ENCODE measurements around the gene FILIP1L.

Gene FILIP1L

GRCh38 chr3:99951701-99952100 lies 162.6 kb downstream of the FILIP1L start:
- Histone ChIP-seq H3K4me3 (ENCODE audit: low read depth in 1 of 2, low read length in 2 of 2) (no peak overlapping the region), H3K27ac (ENCODE audit: low read length) (no peak overlapping the region), H3K27me3 (ENCODE audit: low read depth, low read length) (no peaks in the 10 kb centered on the region), H3K9me3 (ENCODE audit: control insufficient read depth in 1 of 2, low read length in 2 of 2) (no peaks in the 10 kb centered on the region), H3K4me1 (ENCODE audit: control insufficient read depth in 1 of 2, insufficient read depth in 2 of 2, low read length in 2 of 2) (peaks cover 0 to 3% of the 10 kb centered on the region in 2 donors), H3K36me3 (ENCODE audit: control insufficient read depth in 1 of 2, insufficient read depth in 2 of 2, low read length in 2 of 2) (no peaks in the 10 kb centered on the region)

- no peaks in the 10 kb centered on the region for H3K36me3 ChIP-seq (ENCODE audit: control insufficient read depth in 1 of 2, insufficient read depth in 2 of 2, low read length in 2 of 2)
- no peaks in the 10 kb centered on the region for H3K9me3 ChIP-seq (ENCODE audit: control insufficient read depth in 1 of 2, low read length in 2 of 2)
- no peaks in the 10 kb centered on the region for H3K27me3 ChIP-seq (ENCODE audit: low read depth, low read length)
- H3K4me1 ChIP-seq (ENCODE audit: control insufficient read depth in 1 of 2, insufficient read depth in 2 of 2, low read length in 2 of 2): peaks cover 0 to 5% of the 10 kb centered on the region in 2 donors
- H3K27ac ChIP-seq (ENCODE audit: low read length): no peak overlapping the region
- H3K4me3 ChIP-seq (ENCODE audit: low read depth in 1 of 2, low read length in 2 of 2): no peak overlapping the region
These were observed 163.4 kb downstream of the FILIP1L start for GRCh38 chr3:99950921-99951320.

GRCh38 chr3:99949956-99950670 lies 164.2 kb downstream of the FILIP1L start:
- Histone ChIP-seq H3K36me3 (ENCODE audit: control insufficient read depth in 1 of 2, insufficient read depth in 2 of 2, low read length in 2 of 2) (no peaks in the 10 kb centered on the region), H3K27ac (ENCODE audit: low read length) (no peak overlapping the region), H3K4me1 (ENCODE audit: control insufficient read depth in 1 of 2, insufficient read depth in 2 of 2, low read length in 2 of 2) (peaks cover 0 to 12% of the 10 kb centered on the region in 2 donors), H3K4me3 (ENCODE audit: low read depth in 1 of 2, low read length in 2 of 2) (no peak overlapping the region), H3K9me3 (ENCODE audit: control insufficient read depth in 1 of 2, low read length in 2 of 2) (no peaks in the 10 kb centered on the region), H3K27me3 (ENCODE audit: low read depth, low read length) (no peaks in the 10 kb centered on the region)

GRCh38 chr3:99948467-99949089 lies 165.7 kb downstream of the FILIP1L start:
- H3K27ac ChIP-seq (ENCODE audit: low read length): no peak overlapping the region
- no peak overlapping the region for H3K4me3 ChIP-seq (ENCODE audit: low read depth in 1 of 2, low read length in 2 of 2)
- peaks cover 0 to 16% of the 10 kb centered on the region in 2 donors for H3K4me1 ChIP-seq (ENCODE audit: control insufficient read depth in 1 of 2, insufficient read depth in 2 of 2, low read length in 2 of 2)
- H3K9me3 ChIP-seq (ENCODE audit: control insufficient read depth in 1 of 2, low read length in 2 of 2): no peaks in the 10 kb centered on the region
- no peaks in the 10 kb centered on the region for H3K36me3 ChIP-seq (ENCODE audit: control insufficient read depth in 1 of 2, insufficient read depth in 2 of 2, low read length in 2 of 2)
- no peaks in the 10 kb centered on the region for H3K27me3 ChIP-seq (ENCODE audit: low read depth, low read length)

- no peaks in the 10 kb centered on the region for H3K36me3 ChIP-seq (ENCODE audit: control insufficient read depth in 1 of 2, insufficient read depth in 2 of 2, low read length in 2 of 2)
- H3K4me3 ChIP-seq (ENCODE audit: low read depth in 1 of 2, low read length in 2 of 2): no peak overlapping the region
- no peaks in the 10 kb centered on the region for H3K27me3 ChIP-seq (ENCODE audit: low read depth, low read length)
- peaks cover 0 to 16% of the 10 kb centered on the region in 2 donors for H3K4me1 ChIP-seq (ENCODE audit: control insufficient read depth in 1 of 2, insufficient read depth in 2 of 2, low read length in 2 of 2)
- no peaks in the 10 kb centered on the region for H3K9me3 ChIP-seq (ENCODE audit: control insufficient read depth in 1 of 2, low read length in 2 of 2)
- H3K27ac ChIP-seq (ENCODE audit: low read length): no peak overlapping the region
These were observed 166.9 kb downstream of the FILIP1L start for GRCh38 chr3:99947356-99947755.

GRCh38 chr3:99945328-99945995 lies 168.8 kb downstream of the FILIP1L start:
- H3K4me3 ChIP-seq (ENCODE audit: low read depth in 1 of 2, low read length in 2 of 2): no peak overlapping the region
- no peak overlapping the region for H3K27ac ChIP-seq (ENCODE audit: low read length)
- no peaks in the 10 kb centered on the region for H3K36me3 ChIP-seq (ENCODE audit: control insufficient read depth in 1 of 2, insufficient read depth in 2 of 2, low read length in 2 of 2)
- peaks cover 0 to 20% of the 10 kb centered on the region in 2 donors for H3K4me1 ChIP-seq (ENCODE audit: control insufficient read depth in 1 of 2, insufficient read depth in 2 of 2, low read length in 2 of 2)
- no peaks in the 10 kb centered on the region for H3K27me3 ChIP-seq (ENCODE audit: low read depth, low read length)
- H3K9me3 ChIP-seq (ENCODE audit: control insufficient read depth in 1 of 2, low read length in 2 of 2): no peaks in the 10 kb centered on the region

- Histone ChIP-seq H3K4me1 (ENCODE audit: control insufficient read depth in 1 of 2, insufficient read depth in 2 of 2, low read length in 2 of 2) (peaks cover 0 to 30% of the 10 kb centered on the region in 2 donors), H3K27me3 (ENCODE audit: low read depth, low read length) (no peaks in the 10 kb centered on the region), H3K36me3 (ENCODE audit: control insufficient read depth in 1 of 2, insufficient read depth in 2 of 2, low read length in 2 of 2) (no peaks in the 10 kb centered on the region), H3K9me3 (ENCODE audit: control insufficient read depth in 1 of 2, low read length in 2 of 2) (no peaks in the 10 kb centered on the region), H3K27ac (ENCODE audit: low read length) (no peak overlapping the region), H3K4me3 (ENCODE audit: low read depth in 1 of 2, low read length in 2 of 2) (no peak overlapping the region)
These were observed 170.2 kb downstream of the FILIP1L start for GRCh38 chr3:99943931-99944761.

GRCh38 chr3:99941211-99941610 lies 173.1 kb downstream of the FILIP1L start:
- H3K4me3 ChIP-seq (ENCODE audit: low read depth in 1 of 2, low read length in 2 of 2): no peak overlapping the region
- no peaks in the 10 kb centered on the region for H3K36me3 ChIP-seq (ENCODE audit: control insufficient read depth in 1 of 2, insufficient read depth in 2 of 2, low read length in 2 of 2)
- peaks cover 4 to 32% of the 10 kb centered on the region in 2 donors for H3K4me1 ChIP-seq (ENCODE audit: control insufficient read depth in 1 of 2, insufficient read depth in 2 of 2, low read length in 2 of 2)
- H3K9me3 ChIP-seq (ENCODE audit: control insufficient read depth in 1 of 2, low read length in 2 of 2): no peaks in the 10 kb centered on the region
- no peaks in the 10 kb centered on the region for H3K27me3 ChIP-seq (ENCODE audit: low read depth, low read length)
- no peak overlapping the region for H3K27ac ChIP-seq (ENCODE audit: low read length)

- H3K36me3 ChIP-seq (ENCODE audit: control insufficient read depth in 1 of 2, insufficient read depth in 2 of 2, low read length in 2 of 2): no peaks in the 10 kb centered on the region
- peak overlapping the region; percentile 22 for H3K27ac ChIP-seq (ENCODE audit: low read length)
- no peak overlapping the region for H3K4me3 ChIP-seq (ENCODE audit: low read depth in 1 of 2, low read length in 2 of 2)
- peaks cover 8 to 28% of the 10 kb centered on the region in 2 donors for H3K4me1 ChIP-seq (ENCODE audit: control insufficient read depth in 1 of 2, insufficient read depth in 2 of 2, low read length in 2 of 2)
- H3K27me3 ChIP-seq (ENCODE audit: low read depth, low read length): no peaks in the 10 kb centered on the region
- no peaks in the 10 kb centered on the region for H3K9me3 ChIP-seq (ENCODE audit: control insufficient read depth in 1 of 2, low read length in 2 of 2)
These were observed 174.0 kb downstream of the FILIP1L start for GRCh38 chr3:99940350-99940749.

- Histone ChIP-seq H3K4me3 (ENCODE audit: low read depth in 1 of 2, low read length in 2 of 2) (no peak overlapping the region), H3K9me3 (ENCODE audit: control insufficient read depth in 1 of 2, low read length in 2 of 2) (no peaks in the 10 kb centered on the region), H3K4me1 (ENCODE audit: control insufficient read depth in 1 of 2, insufficient read depth in 2 of 2, low read length in 2 of 2) (peaks cover 12 to 28% of the 10 kb centered on the region in 2 donors), H3K27me3 (ENCODE audit: low read depth, low read length) (no peaks in the 10 kb centered on the region), H3K36me3 (ENCODE audit: control insufficient read depth in 1 of 2, insufficient read depth in 2 of 2, low read length in 2 of 2) (no peaks in the 10 kb centered on the region), H3K27ac (ENCODE audit: low read length) (peak overlapping the region; percentile 22)
These were observed 174.4 kb downstream of the FILIP1L start for GRCh38 chr3:99939876-99940275.

Data from muscle layer of duodenum (tissue), 2 donors.